Cerebellar cortex (tissue), 1 donor: ENCODE results near the gene ZFP91.
A peak's percentile ranks its signal among the peaks of the same experiment; 100 is the strongest.
"Not testable (repeated sequence)": the region's sequence is repeated elsewhere in the genome, so short reads cannot be mapped to it uniquely, and the experiment has no call there.

ENCODE experiments used
- DNase-seq: peaks from one replicate; pipeline ENCODE4 v3.0.0-alpha.2; 2015; ENCODE audit warnings: low spot score

ZFP91 gene

DNA sequence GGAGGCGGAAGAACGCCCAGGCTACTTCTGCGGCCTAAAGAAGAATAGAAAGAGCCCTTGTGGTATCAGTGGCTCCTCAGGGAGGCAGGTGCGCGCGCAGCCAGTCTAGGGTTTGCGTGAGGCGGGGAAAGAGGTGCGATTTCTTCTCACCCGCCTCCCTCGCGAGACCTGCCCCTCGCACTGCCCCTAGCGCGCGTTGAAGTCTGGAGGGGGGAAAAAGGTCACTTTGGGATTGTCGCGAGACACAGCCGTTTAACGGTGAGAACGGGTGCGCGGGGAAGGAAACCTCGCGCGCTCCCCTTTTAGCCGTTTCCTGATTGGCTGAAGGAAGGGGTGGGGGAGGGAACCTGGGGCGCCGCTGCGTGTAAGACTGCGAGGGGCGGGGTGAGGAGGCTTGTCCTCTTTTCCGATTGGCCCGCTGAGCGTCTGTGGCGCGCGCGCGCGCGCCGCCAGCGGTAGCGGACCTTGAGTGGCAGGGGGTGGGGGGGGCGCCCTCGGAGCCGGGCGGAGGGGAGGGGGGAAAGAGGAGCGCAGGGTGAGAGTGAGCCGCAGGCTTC is at the start of gene ZFP91:
ZFP91 (plus strand) TSS at position 429 of the 557 bp plus-strand sequence. CDS start 219 bp downstream, outside the sequence.
- peak; percentile 98 for DNase-seq

GRCh38 chr11:58530236-58530635 is 48.6 kb upstream of the ZFP91 start:
- DNase-seq: no peak

DNA sequence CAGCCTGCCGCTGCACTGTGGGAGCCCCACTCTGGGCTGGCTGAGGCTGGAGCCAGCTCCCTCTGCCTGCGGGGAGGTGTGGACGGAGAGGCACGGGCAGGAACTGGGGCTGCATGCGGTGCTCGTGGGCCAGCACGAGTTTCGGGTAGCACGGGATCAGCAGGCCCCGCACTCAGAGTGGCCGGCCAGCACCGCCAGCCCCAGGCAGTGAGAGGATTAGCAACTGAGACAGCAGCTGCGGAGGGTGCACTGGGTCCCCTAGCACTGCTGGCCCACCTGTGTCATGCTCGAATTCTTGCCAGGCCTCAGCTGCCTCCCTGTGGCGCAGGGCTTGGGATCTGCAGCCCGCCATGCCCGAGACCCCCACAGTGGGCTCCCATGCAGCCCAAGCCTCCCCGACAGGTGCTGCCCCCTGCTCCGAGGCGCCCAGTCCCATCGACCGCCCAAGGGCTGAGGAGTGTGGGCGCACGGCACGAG is 47.0 kb upstream of the ZFP91 start:
- no peak for DNase-seq

DNA sequence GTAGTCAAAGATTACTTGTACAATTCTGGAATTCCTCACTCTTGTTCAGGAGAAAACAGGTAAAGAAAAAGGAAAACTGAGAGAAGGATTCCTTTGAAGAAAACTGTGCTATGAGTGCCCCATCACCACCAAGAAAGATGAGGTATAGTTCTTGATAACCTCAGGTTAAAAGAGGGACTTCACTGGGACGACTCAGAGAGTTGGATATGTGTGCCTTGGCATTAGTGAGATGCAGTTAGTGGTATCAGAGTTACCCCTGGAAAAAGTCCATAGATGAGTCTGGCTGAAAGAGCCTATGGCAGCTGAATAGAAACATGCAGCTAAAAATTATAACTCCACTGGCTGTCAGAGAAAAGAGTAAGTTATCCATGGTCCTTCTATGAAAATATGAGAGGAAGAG is 32.0 kb upstream of the ZFP91 start:
- DNase-seq: no peak

DNA sequence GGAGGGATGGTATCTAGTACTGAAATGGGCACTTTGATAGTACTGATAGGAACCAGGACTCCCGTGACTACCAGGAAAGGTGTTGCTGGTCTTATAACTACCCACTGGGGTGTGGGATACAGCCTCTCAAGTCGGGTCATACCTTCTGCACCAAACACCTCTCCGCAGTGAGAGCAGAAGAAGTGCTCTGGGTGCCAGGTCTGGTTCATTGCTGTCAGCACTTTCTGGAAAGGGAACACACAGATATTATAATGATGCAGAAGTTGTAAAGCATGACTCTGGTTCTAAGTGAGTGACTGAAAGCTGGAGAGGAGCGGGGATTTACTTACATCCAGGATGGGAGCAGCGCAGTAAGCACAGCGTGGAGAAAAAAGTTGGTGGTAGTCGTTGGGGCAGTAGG is 29.2 kb upstream of the ZFP91 start:
- no peak for DNase-seq

- no peak for DNase-seq
These were observed 18.0 kb upstream of the ZFP91 start for GRCh38 chr11:58560842-58561241.

GRCh38 chr11:58561394-58562098 is 17.3 kb upstream of the ZFP91 start:
- DNase-seq: no peak

GRCh38 chr11:58562375-58562800 is 16.5 kb upstream of the ZFP91 start:
- no peak for DNase-seq

GRCh38 chr11:58564231-58564630 is 14.6 kb upstream of the ZFP91 start:
- DNase-seq: no peak

GRCh38 chr11:58567889-58568512 is 10.9 kb upstream of the ZFP91 start:
- DNase-seq: peak; percentile 58

GRCh38 chr11:58572906-58573305 is 6.0 kb upstream of the ZFP91 start:
- not testable (repeated sequence) for DNase-seq

- no peak for DNase-seq
These were observed 5.3 kb upstream of the ZFP91 start for GRCh38 chr11:58573451-58574104.

DNA sequence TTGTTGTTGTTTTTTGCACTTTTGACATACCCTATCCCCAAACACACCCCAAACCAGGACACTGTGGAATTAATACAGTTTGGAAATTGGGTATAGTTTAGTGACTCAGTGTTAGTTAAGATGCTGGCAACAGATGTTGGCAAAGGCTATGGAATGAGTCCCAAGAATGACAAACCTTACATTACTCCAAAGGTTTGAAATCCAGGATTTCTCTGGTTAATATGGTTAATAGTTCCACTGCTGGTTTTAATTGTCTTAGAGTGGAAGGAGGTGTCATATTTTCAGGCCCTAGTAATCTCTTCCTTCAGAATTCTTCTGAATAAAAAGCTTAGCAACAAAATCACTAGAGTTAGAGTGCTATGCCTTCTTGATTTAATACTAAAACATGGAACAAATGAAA is 4.0 kb upstream of the ZFP91 start:
- DNase-seq: no peak

DNA sequence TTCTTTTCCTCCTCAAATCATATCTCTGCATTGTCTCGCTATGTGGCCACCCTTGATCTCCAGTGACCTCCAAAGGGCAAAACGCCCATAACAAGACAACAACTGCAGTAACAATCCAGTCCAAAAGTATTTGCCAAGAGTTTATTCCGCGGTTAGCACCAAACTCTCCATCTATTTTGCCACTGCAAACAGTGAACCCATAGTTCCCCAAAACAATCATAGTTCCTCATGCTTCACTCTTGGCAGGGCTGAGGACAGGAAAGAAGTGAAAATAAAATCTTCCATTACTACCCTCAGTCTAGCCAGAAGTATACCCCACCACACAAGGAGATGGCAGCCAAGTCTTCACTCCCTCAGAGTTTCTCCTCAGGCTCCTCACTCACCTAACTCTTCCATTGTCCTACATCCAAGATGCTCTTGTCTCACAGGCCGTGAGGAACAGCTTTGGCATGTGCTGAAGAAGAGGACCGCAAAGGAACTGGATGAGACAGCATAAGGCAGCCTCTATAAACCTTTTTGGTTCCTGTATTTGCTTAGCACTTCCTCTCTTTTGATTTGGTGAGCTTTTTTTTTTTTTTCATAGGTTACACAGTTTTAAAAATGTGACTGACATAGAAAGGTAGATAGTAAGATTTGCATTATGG is 3.4 kb upstream of the ZFP91 start, which contains the start of gene LPXN:
LPXN (minus strand) TSS at position 480 of the 644 bp plus-strand sequence; CDS start at position 396, 84 bp downstream.
- DNase-seq: no peak

- peak; percentile 28 for DNase-seq
These were observed 1.9 kb upstream of the ZFP91 start for GRCh38 chr11:58576887-58577471.

DNA sequence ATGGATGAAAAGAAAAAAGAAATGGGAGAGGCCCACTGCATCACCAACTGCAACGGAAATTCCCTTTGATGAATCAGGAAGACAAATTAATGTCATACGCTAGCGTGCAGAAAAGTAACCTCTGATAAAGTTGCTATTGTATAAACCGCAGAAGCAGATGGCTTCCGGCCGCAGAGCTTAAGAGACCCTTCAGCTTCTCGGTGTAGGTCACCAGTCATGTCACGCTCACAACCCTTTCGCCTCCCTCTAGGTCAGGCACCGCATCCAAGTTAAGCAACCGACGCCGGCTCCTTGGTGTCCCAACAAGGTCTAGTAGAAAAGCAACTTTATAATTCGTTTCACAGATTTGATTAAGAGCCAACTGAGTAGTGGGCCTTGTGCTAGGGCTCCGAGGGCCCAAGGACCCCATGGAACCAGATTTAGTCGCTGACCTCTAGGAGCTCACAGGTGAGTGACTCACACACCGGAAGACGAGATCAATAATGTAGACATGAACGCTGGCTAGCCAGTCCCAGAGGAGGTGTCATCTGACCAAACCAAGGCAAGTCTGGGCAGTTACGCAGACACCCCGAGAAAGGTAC is 1.2 kb upstream of the ZFP91 start:
- no peak for DNase-seq

DNA sequence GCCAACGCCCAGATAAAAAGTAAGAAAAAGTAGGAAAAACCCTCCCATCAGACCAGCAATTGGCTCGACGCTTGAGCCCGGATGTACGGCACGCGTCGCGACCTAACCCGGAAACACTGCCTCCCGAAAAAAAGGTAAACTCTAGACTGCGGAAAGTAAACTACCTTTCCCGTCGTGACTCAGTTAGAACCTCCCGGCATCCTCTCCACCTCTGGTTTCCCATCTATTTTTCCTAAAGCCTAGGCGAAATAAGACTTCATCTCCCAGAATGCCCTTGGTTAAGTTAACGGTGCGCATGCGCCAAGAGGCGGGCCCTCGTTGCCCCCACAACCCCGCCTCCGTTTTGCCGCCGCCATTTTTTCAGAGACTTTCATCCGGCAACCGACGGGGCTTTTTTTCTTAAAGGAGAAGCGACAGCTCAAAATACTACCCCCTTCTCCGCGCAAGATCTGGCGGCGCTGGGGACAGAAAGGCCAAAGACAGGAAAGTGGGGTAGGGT is 678 bp upstream of the ZFP91 start:
- DNase-seq: peak; percentile 99

DNA sequence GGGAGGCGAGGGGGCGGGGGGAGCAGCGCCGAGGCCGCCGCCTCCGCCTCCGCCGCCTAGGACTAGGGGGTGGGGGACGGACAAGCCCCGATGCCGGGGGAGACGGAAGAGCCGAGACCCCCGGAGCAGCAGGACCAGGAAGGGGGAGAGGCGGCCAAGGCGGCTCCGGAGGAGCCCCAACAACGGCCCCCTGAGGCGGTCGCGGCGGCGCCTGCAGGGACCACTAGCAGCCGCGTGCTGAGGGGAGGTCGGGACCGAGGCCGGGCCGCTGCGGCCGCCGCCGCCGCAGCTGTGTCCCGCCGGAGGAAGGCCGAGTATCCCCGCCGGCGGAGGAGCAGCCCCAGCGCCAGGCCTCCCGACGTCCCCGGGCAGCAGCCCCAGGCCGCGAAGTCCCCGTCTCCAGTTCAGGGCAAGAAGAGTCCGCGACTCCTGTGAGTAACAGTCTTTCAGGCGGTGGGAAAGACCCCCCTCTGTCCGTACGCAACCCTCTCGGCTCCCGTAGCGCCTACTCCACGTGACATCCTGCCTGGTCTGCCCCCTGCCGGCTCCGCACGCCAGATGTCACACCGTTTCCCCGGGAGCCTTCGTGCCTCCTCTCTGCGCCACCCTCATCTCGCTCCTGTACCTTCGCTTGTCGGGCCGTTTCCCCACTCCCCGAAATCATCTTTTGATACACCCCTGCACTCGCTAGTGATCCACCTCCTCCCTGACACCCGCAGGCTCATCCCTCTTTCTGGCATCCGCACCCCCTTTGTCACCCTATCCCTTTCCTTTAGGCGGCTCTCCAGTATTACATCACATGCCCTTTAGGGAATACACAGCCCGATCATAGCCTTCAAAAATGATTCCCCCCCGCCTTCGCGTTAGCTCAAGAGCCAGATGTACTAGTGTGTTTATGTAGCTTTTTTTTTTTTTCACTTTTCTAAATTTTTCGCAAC is 598 bp downstream of the ZFP91 start:
- DNase-seq: peak; percentile 84

GRCh38 chr11:58580311-58580710 is 1.4 kb downstream of the ZFP91 start:
- peak; percentile 14 for DNase-seq

- no peak for DNase-seq
These were observed 3.6 kb downstream of the ZFP91 start for GRCh38 chr11:58582437-58582836.
